ENCODE results near the gene NATD1.
A peak's percentile ranks its signal among the peaks of the same experiment; 100 is the strongest.

NATD1 gene

DNA sequence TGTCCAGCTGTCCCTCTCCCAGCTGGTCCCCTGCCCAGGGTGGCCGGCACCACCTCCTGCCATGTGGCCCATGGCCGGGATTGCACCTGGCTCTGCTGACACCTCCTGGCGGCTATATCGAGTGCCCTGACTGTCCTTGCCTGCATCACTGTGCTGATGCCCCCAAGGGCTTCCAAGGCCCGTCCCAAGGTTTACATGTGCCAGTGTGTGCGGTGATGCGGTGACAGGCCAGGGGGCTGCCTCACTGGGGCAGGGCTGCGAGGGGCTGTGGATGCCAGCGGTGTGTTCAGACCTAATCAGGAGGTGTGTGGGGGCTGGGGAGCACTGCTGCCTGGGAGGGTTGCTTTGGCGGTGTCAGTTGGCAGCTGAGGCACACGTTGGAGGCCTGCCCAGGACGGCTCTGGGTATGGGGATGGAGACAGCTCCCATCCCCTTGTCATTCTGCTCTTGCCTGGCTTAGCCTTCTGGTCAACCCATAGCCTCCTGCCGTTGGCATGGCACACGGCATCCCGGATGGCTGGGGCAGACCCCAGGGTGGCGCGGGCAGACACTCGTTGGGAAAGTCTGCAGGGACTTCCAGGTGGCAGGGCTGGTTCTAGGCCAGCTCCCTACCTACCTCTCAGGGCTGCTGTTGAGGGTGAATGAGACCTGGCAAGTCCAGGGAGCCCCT, 36.8 kb upstream of the NATD1 start:
- DNase-seq = no peak

DNA sequence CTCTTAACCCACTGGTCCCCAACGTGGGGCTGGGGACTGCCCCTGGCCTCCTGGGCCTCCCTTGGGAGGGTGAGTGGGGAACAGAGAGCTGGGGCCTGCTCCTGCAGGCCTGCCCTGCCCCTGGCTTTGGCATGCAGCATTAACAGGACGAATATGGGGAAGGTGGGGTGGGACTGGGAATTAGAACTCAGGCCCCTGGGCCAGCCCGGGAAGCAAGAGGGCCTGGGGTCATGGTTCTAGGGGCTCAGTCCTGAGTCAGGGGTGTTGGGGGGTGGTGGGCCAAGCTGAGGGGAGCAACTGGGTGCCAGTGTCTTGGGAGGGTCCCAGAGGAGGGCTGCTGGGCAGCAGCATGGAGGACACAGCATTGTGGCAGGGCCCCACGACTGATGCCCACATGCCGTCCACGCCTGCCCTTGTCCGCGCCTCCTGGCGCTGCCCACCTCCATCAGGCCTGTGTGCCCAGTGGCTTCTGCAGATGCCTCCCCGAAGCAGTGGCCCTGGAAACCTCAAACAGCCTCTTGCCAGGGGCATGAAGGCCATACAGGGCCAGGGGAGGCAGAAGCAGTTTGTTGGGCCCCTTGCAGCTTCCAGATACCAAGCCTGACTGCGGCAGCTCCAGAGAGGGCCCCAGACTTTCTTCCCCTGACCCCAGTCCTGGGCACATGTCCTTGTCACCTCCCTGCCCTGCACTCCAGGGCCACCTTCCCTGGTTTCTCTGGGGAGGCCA, 36.1 kb upstream of the NATD1 start:
- no peak for DNase-seq

DNA sequence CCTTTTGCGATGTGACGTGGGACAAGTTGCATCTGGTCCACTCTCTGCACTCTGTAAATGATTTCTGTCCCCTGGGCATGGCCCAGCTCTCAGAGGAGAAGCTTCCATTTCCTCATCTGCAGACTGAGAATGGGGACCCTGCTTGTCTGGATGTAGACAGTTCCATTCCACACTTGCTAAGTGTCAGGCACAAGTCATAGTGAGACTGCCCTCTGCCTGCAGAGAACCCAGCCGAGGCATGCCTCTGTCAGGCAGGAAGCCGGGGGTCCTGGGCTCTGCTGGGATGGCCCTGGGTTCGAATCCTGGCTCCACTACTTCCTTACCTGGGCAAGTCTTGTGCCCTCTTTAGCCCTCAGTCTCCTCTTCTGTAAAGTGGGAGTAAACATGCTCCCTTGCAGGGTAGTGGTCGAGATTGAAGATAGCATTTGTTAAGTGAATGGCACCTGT, 35.4 kb upstream of the NATD1 start:
- no peak for DNase-seq

DNA sequence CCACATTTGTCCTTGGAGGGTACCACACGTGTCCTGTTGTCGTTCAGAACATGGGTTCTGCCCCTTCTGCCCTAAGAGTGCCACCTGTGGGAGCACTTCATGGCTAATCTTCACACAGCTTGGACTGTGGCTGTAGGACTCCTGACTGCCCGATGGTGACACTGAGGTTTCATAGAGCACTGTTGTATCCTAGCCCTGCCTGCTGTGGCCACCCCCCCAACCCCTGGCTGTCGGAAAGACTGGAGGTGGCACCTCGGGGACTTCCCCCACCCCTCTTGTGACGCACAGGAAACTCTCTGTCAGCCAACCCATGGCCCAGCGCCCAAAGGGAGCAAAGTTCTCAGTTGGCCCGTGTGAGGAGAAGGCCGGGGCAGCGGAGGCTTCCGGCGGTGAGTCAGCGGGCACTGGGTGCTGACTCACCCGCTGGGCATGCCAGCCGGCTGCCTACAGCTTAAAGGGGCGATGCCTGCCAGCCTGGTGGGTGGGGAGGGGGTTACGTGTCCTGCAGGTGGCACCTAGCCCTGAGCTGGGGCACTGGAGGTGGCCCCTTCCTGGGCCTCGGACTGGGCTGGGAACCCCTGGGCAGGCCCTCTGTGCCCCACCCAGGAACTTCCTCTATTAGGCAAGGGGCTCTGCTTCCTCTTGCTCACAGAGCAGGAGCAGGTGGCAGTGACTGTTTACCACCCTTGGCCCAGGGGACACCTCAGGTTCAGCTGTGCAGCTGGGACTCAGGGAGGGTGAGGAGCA, 34.7 kb upstream of the NATD1 start:
- peak; percentile 96 for DNase-seq

DNA sequence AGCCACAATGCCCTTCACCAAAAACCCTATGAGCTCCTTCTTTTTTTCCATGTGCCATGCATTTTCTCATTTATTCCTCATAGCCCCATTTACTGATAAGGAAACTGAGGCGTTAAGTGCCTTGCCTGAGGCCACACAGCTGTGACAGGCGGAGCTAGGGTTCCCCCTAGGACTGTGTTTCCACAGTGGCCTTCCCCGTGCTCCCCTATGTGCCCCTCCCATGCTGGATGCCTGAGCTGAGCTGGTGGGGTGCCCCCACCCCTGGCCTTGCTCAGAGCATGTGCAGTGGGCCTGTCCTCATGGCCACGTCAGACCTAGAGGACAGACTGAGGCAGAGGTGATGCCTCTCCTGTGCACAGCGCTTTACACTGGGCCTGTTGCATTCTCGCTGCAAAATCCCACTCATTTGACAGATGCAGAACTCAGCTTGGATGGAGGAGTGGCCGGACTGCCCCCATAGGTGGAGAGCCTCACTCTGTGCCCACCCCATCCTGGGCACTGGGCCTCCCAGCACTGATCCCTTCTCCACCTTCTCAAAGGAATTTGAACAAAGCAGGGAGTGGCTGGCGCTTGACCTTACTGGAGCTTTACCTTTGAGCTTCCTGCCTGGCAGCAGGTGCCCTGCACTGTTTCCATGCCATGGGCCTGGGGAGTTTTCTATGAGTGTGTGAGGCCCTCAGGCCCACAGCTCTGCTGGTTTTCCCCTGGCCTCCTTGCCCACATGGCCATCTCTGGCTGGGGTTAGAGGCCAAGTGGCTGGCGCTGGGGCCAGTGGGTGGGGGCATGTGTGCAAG, 33.9 kb upstream of the NATD1 start:
- DNase-seq = peak; percentile 74

DNA sequence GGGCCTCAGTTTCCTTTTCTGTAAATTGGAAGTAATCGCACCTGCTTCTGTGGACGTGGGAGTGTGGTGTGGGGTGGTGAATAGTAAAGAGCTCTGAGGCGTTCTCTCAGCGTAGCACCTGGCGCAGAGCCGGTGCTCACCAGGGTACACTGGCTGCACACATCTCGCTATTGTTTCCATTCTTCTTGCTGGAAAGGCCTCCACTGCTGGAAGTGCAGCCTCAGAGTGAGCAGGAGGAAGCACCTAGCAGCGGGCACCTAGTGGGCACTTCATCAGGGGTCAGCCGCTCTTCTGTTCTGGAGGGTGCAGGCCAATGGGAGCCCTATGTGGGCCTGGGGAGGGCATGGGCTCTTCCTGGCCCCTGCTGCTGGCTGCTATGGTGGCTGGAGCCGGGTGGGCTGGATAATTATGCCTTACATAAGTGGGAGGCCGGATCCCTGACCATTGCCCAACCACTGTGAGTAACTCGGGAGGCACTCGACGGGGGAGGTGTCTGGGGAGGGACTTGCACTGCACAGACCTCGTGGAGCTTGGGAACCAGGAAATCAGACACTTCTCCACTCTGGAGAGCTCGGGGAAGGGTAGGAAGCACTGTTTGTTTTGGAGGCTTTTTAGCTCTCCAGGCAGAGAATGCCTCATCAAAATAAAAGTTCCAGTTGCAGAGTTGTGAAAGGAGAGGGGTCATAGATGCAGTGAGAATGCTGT, 33.0 kb upstream of the NATD1 start:
- DNase-seq = no peak

DNA sequence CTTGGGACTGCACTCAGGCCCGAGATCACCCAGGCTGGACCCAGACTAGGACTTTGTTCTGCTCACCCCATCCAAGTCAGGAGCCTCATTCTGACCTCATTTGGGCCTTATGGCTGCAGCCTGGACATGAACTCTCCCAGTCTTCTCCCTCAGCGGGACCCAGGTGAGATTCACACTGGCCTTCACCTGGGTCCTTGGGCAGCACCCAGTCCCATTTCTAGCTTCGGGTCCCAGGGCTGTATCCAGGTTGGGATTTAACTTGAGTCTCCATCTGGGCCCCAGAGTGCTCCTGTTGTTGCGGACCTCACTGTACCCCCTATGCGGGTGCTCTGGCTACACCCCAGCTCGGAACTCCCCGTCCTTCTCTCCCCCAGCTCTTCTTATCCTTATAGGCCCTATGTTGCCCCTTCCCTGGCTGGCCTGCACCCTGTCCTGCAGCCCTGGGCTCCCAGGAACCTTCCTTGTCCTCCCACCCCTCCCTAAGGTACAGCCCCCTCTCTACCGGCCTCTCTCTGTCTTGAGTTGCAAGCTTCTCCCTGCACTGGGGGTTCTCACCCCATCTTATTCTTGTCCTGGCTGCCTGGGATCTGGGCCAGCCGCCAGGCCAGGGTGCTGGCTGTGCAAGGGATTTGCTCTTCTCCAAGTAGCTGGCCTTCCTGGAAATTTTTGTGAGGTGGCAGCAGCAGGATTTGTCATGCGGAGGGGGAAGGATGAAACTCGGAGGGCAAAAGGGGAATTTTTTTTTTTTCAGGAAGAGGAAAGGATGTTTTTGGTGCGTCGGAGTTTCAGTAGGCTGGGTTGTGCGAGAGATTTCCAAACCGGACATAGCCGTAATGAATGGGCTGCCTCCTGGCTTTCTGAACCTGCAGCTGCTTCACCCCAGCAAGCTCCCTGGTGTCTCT, 32.2 kb upstream of the NATD1 start:
- DNase-seq = no peak

DNA sequence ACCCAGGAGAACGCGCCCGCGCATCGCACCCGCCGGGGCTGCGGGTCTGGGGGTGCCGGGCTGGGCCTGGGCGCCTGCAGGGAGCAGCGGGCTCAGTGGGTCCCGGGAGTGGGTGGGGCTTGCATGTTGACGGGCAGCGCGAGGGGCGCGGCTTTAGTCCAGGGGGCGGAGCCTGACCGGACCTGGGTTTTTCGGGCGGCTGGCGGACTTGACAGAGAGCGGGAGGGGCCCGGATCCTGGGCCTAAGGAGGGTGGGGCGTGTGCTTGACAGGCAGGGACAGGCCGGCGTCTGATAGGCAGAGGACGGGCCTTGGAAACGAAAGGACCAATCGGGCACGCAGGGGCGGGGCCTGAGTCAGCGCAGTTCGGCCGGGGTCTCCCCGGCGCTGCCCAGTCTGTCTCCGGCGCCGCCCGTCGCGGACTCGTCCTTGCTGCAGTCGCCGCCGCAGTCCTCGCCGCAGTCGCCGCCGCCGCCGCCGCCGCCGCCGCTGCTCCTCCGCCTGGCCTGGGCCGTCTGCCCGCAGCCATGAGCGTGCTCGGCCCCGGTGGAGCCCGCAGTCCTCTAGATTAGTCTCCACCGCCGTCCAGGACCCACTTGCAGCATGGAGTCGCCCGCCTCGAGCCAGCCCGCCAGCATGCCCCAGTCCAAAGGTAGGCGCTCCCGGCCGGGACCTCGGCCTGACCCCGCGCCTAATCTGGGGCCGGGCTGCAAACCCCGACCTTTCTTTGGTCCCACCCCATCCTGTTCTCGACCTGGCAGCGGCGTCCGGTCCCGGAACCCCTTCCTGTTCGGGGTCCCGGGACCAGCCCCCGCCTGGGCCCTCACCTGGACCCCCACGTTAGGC, 31.3 kb upstream of the NATD1 start, which contains the start of gene MAP2K3:
TSS of gene MAP2K3 (plus strand) at position 393 of the 845 bp plus-strand sequence. CDS start at position 603, 210 bp downstream.
- DNase-seq = peak; percentile 99

DNA sequence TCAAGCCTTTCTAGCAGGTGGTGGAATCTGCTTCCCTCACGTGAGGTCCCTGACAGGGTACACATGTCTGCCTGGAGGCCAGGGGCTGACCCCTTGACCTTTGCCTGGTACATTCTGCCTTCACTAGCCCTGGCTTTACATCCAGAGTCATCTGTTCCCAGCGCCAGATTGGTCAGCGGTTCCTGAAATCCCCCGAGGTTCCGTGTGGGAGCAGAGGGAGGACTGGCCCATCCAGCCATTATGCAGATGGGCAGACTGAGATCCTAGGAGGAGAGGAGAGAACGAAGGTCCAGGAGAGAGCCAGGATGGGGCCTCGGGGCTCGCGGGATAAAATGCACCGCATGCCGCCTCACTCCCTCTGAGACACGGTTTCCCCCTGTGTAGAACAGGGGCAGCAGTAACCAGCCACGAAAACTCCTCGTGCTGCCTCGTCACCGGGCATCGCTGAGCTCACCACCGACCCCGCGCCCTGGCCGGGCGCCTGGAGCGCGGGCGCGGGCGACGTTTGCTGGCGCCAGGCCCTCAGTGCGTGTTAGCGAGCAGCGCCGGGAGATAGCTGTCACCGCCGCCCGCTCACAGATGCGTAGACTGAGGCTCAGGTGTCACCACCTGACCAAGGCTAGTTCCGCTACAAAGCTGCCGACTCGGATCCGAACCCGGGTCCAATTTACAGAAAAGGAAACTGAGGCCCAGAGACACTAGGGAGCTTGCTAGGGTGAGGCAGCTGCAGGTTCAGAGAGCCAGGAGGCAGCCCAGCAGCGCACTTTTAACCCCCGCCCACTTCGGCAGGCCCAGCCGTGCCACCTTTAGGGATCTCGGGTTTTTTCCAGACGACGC, 30.5 kb upstream of the NATD1 start:
- no peak for DNase-seq

DNA sequence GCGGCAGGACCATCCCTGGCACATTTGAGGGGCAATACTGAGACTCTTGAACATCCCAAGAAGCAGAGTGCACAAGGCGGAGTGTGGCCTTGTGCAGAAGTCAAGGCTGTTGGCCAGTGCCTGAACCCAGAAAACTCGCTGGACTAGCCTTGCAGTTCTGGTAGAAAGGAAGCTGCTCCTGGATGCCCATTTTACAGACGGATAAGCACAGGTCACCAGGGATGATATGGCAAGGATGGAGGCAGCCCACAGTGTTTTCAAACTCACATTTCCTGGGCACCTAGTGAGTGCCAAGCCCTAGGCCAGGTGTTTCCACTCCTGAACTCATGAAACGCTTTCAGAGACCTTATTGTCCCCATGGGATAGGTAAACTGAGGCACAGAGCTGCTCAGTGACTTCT, 29.6 kb upstream of the NATD1 start:
- no peak for DNase-seq

DNA sequence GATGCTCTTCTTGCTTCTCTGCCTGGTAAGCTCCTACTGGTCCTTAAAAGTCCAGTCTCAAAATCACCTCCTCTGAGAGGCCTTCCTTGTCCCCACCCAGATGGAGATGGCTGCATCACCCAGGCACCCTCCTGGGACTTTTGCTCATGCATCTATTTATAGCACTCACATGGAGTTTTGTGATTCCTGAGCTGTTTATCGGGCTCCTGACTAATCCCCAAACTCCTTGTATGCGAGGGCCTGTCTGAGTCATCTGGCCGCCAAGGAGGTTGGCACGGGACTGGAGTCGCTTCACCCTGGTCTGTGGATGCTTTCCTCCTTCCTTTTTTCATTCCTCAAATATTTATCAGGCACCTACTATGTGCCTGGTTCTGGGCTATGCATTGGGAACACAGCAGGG, 29.0 kb upstream of the NATD1 start:
- no peak for DNase-seq

DNA sequence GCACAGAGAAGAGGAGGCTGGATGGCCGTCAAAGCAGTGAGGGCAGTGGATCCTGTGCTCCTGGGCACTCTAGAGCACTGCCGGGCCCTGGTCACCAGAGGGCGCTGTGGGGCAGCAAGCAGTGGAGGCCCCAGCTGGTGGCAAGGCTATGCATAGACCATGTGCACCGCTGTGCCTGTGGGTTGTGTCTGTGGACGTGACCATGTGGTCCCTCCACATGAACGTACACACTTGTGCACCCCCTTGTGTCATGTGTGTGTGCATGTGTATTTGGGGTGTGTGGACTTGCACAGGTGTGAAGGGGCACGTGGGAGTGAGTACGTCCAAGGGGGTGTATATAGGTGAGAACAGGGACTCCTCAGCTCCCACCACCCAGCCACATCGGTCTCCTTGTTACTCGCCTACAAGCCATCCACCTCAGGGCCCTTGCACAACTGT, 26.9 kb upstream of the NATD1 start:
- peak; percentile 98 for DNase-seq

DNA sequence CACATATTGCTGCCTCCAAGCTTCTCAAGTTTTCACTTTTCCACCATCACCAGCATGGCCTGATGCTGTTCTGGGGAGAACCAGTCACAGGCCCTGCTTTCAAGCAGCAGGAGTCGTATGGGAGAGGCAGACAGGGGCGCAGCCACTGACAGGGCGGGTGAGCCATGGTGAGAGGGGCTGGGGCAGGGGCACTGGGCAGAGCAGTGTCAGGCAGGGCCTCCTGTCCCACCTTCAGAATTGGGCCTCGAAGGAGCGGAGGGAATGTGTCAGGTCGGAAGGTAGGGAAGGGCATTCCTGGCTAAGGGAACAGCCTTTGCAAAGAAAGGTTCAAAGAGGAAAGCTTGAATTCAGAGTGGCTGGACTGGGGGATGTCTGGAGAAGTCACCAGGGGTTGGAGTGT, 26.4 kb upstream of the NATD1 start:
- no peak for DNase-seq

DNA sequence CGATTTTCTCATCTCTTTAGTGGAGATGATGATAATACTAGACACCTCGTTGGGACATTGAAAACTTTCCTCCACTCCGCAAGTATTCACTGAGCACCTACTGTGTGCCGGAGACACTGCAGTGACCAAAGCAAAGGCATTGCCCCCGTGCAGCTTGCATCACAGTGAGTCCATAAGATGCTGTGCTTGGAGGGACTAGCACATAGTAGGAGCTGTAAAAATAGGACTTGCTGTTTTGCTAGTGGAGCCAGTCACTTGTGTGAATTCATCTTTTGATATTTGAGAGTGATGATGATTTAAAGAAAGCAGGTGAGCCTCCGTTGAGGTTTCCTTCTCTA, 26.0 kb upstream of the NATD1 start:
- no peak for DNase-seq

DNA sequence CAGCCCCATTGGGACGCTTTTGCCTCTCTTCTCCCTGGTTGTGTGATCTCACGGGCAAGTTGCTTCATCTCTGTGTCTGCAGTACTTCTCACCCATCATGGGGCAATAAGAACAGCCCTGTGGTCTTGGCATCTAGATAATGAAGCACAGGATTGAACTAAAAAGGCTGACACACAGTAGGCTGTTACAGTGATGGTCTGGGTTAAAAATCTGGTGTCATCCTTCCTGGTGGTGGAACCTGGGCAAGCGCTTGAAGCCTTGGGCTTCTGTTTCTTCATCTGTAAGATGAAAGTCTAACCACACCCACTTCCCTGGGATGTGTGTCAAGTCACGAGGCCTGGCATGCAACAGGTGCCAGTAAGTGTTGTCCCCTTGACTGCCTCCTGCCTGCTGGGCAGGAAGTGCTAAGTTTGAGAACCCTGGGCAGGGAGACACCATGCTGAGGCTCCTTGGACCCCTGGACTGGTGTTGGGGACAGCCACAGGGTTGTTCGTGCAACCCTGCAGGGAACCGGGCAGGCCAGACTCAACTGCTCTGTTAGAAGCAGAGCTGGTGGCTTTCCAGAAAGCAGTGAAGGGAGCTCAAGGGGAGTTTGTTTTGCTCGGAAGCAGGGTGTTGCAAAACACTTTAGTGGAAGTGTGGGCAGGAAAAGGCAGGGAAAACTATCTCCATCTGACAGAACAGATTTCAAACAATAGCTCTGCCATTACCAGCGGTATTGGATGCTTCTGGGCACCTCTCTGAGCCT, 25.4 kb upstream of the NATD1 start:
- no peak for DNase-seq

DNA sequence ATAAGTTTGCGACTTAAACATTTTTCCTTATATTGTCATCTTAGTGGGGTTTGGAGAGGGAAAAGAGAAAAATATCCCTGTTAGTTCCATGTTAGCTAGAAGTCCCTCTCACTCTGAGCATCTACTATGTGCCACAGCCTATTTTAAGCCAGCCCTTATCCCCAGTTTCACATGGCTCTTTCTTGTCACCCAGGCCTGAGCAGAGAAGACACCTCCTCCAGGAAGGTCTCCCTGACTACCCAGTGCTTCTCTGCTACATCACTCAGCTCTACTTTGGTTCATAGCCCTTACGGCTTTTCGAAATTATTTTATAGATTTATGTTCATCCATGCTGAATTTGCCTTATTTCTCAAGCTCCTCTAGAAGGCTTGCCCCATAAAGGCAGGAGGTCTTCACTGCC, 24.1 kb upstream of the NATD1 start:
- DNase-seq = no peak

DNA sequence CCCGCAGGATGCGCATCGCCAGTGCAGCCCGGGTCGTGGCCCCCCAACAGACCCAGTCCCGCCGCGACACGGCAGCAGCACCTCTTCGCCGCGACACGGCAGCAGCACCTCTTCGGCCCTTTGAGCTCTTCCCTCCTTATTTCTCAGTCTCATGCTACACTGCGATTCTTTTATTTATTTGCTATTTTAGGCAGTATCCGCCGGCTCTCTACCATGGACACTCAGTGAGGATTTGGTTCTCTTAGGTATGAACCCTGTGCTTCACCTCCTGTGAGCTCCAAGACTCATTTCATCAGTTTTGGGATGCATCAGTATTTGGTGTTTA, 23.0 kb upstream of the NATD1 start:
- DNase-seq = no peak

DNA sequence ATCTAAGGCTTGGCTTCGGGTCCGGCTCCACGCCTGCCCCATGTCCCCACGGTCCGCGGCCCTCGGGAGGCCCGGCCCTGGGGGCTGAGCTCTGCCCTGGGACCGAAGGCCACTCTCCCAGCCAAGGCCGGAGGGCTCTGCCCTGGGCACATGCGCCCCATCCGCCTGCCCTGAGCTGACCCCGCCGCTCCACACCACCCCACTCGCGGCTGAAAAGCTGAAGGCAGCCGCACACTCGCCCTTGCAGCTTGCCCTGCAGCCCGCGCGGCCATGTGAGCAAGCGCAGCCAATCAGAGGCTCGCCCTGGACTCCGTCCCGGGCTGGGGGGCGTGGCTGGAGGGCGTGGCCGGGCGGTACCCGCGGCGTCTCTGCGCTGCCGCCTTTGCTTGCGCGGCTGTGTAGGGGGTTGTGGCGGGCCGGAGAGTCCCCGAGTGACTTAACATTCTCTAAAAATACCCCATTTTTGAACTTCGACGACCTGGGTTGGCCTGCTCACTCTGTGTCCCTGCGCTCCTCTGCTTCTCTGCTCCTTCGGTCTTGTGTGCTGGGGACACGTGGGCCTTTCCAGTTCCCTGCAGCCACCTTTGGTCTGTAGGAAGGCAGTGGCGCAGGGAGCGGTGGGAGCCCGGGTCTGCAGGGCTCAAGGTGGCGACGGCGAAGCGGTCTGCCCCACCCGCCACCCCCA, 22.5 kb upstream of the NATD1 start:
- DNase-seq = peak; percentile 98
